Left lung (tissue), 10 donors: ENCODE measurements around the gene PXDN. TPM values are rescaled to one million over a fixed set of nuclear protein-coding genes. Genes with fewer than 3 reads are reported as not detected.

Experiments
- ATAC-seq: fragments of 200-7000 bp; cut with Tn5 transposase; one replicate; pipeline ENCODE4 v1.9.1; 2020; ENCODE audit warnings: moderate library complexity
- DNase-seq, 4 donors: peaks; one replicate each; pipeline ENCODE4 v3.0.0-alpha.2; 2013 to 2020
- H3K27ac ChIP-seq, 2 donors: fragments of 200-600 bp; sonication (generic) in 1 of 2; one replicate each; pipeline versions ENCODE4 v1.5.0 to v1.8.0; 2020 to 2021
- H3K27me3 ChIP-seq, 2 donors: fragments of 200-600 bp; sonication (generic) in 1 of 2; one replicate each; pipeline versions ENCODE4 v1.5.0 to v1.8.0; 2020 to 2021
- H3K36me3 ChIP-seq, 2 donors: fragments of 200-600 bp; sonication (generic) in 1 of 2; one replicate each; pipeline versions ENCODE4 v1.5.0 to v1.8.0; 2020 to 2021
- H3K4me1 ChIP-seq, 2 donors: fragments of 200-600 bp; one replicate each; pipeline ENCODE4 v1.8.0; 2021
- H3K4me3 ChIP-seq, 2 donors: fragments of 200-600 bp; sonication (generic) in 1 of 2; one replicate each; pipeline versions ENCODE4 v1.5.0 to v1.8.0; 2020 to 2021; ENCODE audit warnings: mild to moderate bottlenecking in 1 of 2
- H3K9me3 ChIP-seq, 2 donors: fragments of 200-600 bp; sonication (generic) in 1 of 2; one replicate each; pipeline versions ENCODE4 v1.5.0 to v1.8.0; 2020 to 2021
- CTCF ChIP-seq, 2 donors: fragments of 200-600 bp; sonication (generic) in 1 of 2; IDR thresholded peaks; one replicate each; pipeline versions ENCODE4 v1.5.0 to v1.8.0; 2021; ENCODE audit warnings: antibody characterized with exemption in 2 of 2
- intact Hi-C, 2 donors: fragments of 100-400 bp; cut with DNase I; formaldehyde crosslinking; loops; one replicate each; pipeline versions ENCODE4 v1.11.2 to v1.14.2; 2022
- polyA plus RNA-seq, 6 donors: library from polyadenylated mRNA; unstranded; fragments of 120-200 nt; gene quantifications; one replicate each; pipeline ENCODE4 v1.2.1, GENCODE V29; 2013; ENCODE audit not compliant: insufficient read length in 6 of 6
- total RNA-seq, 2 donors: library from RNA; stranded (reverse); fragmentation: NEBNext Ultra II Directional; extraction: Animal tissue kit (Norgen Biotek cat#: 25700); gene quantifications; one replicate each; pipeline ENCODE4 v1.2.1, GENCODE V29; 2021
- donor health status: DM: no; HTN: yes; CAD: no.
- donor health status: DM: no; HTN: no; CAD: no.

The PXDN gene
- total and polyA plus RNA-seq, 8 donors, result 44.8 to 215 (median 174) TPM

- H3K36me3 ChIP-seq, result peaks cover 0 to 52% of the 10 kb centered on the region in 2 donors
- ATAC-seq (no peak), DNase-seq (peak in 2 of 4 donors; percentile 25 to 51)
- intact Hi-C loops, result no loop called here
- H3K4me1 ChIP-seq, result peaks cover 0 to 6% of the 10 kb centered on the region in 2 donors
- TF ChIP-seq CTCF (IDR thresholded peaks at IDR 0.05), result no peak
- no peak overlapping the region for H3K27ac ChIP-seq
- H3K9me3 ChIP-seq, result no peaks in the 10 kb centered on the region
- H3K4me3 ChIP-seq, result no peak overlapping the region
- H3K27me3 ChIP-seq, result no peaks in the 10 kb centered on the region
Measured at GRCh38 chr2:1635823-1636222, 108.5 kb downstream of the PXDN start.

- H3K36me3 ChIP-seq, result peaks cover 0 to 52% of the 10 kb centered on the region in 2 donors
- no peak overlapping the region for H3K4me3 ChIP-seq
- no peak for TF ChIP-seq CTCF (IDR thresholded peaks at IDR 0.05)
- H3K27me3 ChIP-seq, result no peaks in the 10 kb centered on the region
- ATAC-seq (no peak), DNase-seq (peak in 2 of 4 donors; percentile 28 to 72)
- intact Hi-C loops, result no loop called here
- peaks cover 0 to 6% of the 10 kb centered on the region in 2 donors for H3K4me1 ChIP-seq
- H3K9me3 ChIP-seq, result no peaks in the 10 kb centered on the region
- H3K27ac ChIP-seq, result no peak overlapping the region
Measured at GRCh38 chr2:1634681-1635341, 109.5 kb downstream of the PXDN start.

- Histone ChIP-seq H3K9me3 (no peaks in the 10 kb centered on the region), H3K4me3 (no peak overlapping the region), H3K27me3 (no peaks in the 10 kb centered on the region), H3K27ac (no peak overlapping the region), H3K36me3 (peaks cover 0 to 47% of the 10 kb centered on the region in 2 donors), H3K4me1 (peaks cover 0 to 6% of the 10 kb centered on the region in 2 donors)
- ATAC-seq, result no peak
- DNase-seq, result peak in 2 of 4 donors; percentile 22 to 62
- intact Hi-C loops, result no loop called here
- no peak for TF ChIP-seq CTCF (IDR thresholded peaks at IDR 0.05)
Measured at GRCh38 chr2:1633936-1634587, 110.3 kb downstream of the PXDN start.

- no peak for TF ChIP-seq CTCF (IDR thresholded peaks at IDR 0.05)
- Histone ChIP-seq H3K4me3 (no peak overlapping the region), H3K9me3 (no peaks in the 10 kb centered on the region), H3K36me3 (peaks cover 0 to 40% of the 10 kb centered on the region in 2 donors), H3K27ac (no peak overlapping the region), H3K4me1 (peaks cover 0 to 6% of the 10 kb centered on the region in 2 donors), H3K27me3 (no peaks in the 10 kb centered on the region)
- ATAC-seq (no peak), DNase-seq (peak in 1 of 4 donors; percentile 61)
- intact Hi-C loops, result no loop called here
Measured at GRCh38 chr2:1633092-1633671, 111.1 kb downstream of the PXDN start.

GRCh38 chr2:1632510-1632909 is 111.8 kb downstream of the PXDN start:
- Histone ChIP-seq H3K36me3 (peaks cover 0 to 37% of the 10 kb centered on the region in 2 donors), H3K27me3 (no peaks in the 10 kb centered on the region), H3K4me3 (no peak overlapping the region), H3K4me1 (peaks cover 0 to 6% of the 10 kb centered on the region in 2 donors), H3K27ac (no peak overlapping the region), H3K9me3 (no peaks in the 10 kb centered on the region)
- intact Hi-C loops, result no loop called here
- ATAC-seq (no peak), DNase-seq (peak in 1 of 4 donors; percentile 78)
- no peak for TF ChIP-seq CTCF (IDR thresholded peaks at IDR 0.05)
